HepG2 (cell line): Measurements from ENCODE around the gene LIPN. TPM values are rescaled to one million over a fixed set of nuclear protein-coding genes. Genes with fewer than 3 reads are reported as not detected.

Experiments used
- ATAC-seq: fragments of 200-7000 bp; cut with Tn5 transposase; 3 replicates; pipeline ENCODE4 v1.9.1; 2020; ENCODE audit warnings: mild to moderate bottlenecking, moderate library complexity
- Bru-seq: library from RNA; stranded (reverse); fragments of 400-500 nt; gene quantifications from one replicate; lab custom pipeline; 2021; lab: Mats Ljungman, UMichigan
- BruChase-seq, 2 experiments: library from RNA; stranded (reverse); fragments of 400-500 nt; gene quantifications; one replicate each; lab custom pipeline; 2021; lab: Mats Ljungman, UMichigan
- BruUV-seq: library from RNA; stranded (reverse); fragments of 400-500 nt; replicated peaks from 2 replicates; lab custom pipeline; 2021; lab: Mats Ljungman, UMichigan
- CTCF ChIA-PET: fragments of 300-600 bp; formaldehyde crosslinking; extraction: SDS; loops from one replicate; lab custom pipeline; 2021; ENCODE audit warnings: low total read pairs, inconsistent platforms, low intra/inter-chr PET ratio; lab: Yijun Ruan, JAX
- POLR2A ChIA-PET: fragments of 350-600 bp; sonication (Branson Sonifier 250); formaldehyde crosslinking; loops from one replicate; lab custom pipeline; 2020; ENCODE audit warnings: antibody characterized with exemption, inconsistent platforms; lab: Yijun Ruan, JAX
- DNase-seq: peaks from one replicate; pipeline ENCODE4 v3.0.0-alpha.2; 2015; ENCODE audit warnings: low spot score
- FAIRE-seq: peaks from 3 replicates; lab custom pipeline; 2011; peaks lifted over from hg19 to GRCh38; lab: Jason Lieb, UNC
- H2AFZ ChIP-seq: one replicate; pipeline ENCODE4 v1.6.1; 2011; ENCODE audit warnings: low read length, inconsistent platforms
- H3K27ac ChIP-seq: fragments of 300-600 bp; 3 replicates; pipeline ENCODE4 v1.8.0; 2011; ENCODE audit warnings: mixed run types, mild to moderate bottlenecking, mixed read lengths, low read length, inconsistent platforms; ENCODE audit not compliant: insufficient read depth; ENCODE audit errors: extremely low read length
- H3K27me3 ChIP-seq, 2 experiments: fragments of 200-600 bp in 1 of 2; 2 replicates in 1 of 2; 3 replicates in 1 of 2; pipeline versions ENCODE4 v1.6.0 to v1.8.0; 2011; ENCODE audit warnings: low read length in 2 of 2, mild to moderate bottlenecking in 2 of 2, moderate library complexity in 2 of 2, inconsistent platforms in 1 of 2; ENCODE audit not compliant: insufficient read depth in 2 of 2, control insufficient read depth in 1 of 2
- H3K36me3 ChIP-seq, 2 experiments: fragments of 200-600 bp in 1 of 2; replicated peaks in 1 of 2; 2 replicates in 1 of 2; 3 replicates in 1 of 2; pipeline versions ENCODE4 v1.5.1 to v1.8.0; 2011; ENCODE audit warnings: low read length in 2 of 2, inconsistent platforms in 1 of 2; ENCODE audit not compliant: insufficient read depth in 2 of 2, control insufficient read depth in 1 of 2
- H3K4me1 ChIP-seq: 2 replicates; pipeline ENCODE4 v1.5.1; 2012; ENCODE audit warnings: low read length, inconsistent platforms; ENCODE audit not compliant: insufficient read depth
- H3K4me2 ChIP-seq: 2 replicates; pipeline ENCODE4 v1.6.0; 2011; ENCODE audit warnings: low read depth, low read length, inconsistent platforms
- H3K4me3 ChIP-seq, 3 experiments: fragments of 200-600 bp in 1 of 3; sonication (generic), shearing (Covaris generic) in 1 of 3; replicated peaks in 1 of 3; 2 replicates each; pipeline ENCODE4 v1.5.1; 2011 to 2016; ENCODE audit warnings: low read length in 3 of 3, inconsistent platforms in 2 of 3, low read depth in 2 of 3, mild to moderate bottlenecking in 2 of 3, control low read depth in 1 of 3, mixed read lengths in 1 of 3; ENCODE audit not compliant: insufficient read depth in 1 of 3
- H3K79me2 ChIP-seq: one replicate; pipeline ENCODE4 v1.6.1; 2011; ENCODE audit warnings: low read length, inconsistent platforms; ENCODE audit not compliant: insufficient read depth
- H3K9ac ChIP-seq: 2 replicates; pipeline ENCODE4 v1.6.0; 2011; ENCODE audit warnings: mild to moderate bottlenecking, low read depth, low read length, inconsistent platforms; ENCODE audit not compliant: insufficient read depth
- H3K9me3 ChIP-seq: 2 replicates; pipeline ENCODE4 v1.5.1; 2012; ENCODE audit warnings: mild to moderate bottlenecking, low read length
- H4K20me1 ChIP-seq: 2 replicates; pipeline ENCODE4 v1.6.0; 2011; ENCODE audit warnings: inconsistent platforms, mild to moderate bottlenecking, low read length, moderate library complexity; ENCODE audit not compliant: insufficient read depth
- ATF4 ChIP-seq, 2 experiments: fragments of 450-650 bp in 1 of 2; sonication (generic) in 1 of 2; formaldehyde crosslinking; IDR thresholded peaks; 2 replicates each; pipeline versions ENCODE4 v1.5.0 to v1.8.0; 2020 to 2022; ENCODE audit warnings: mild to moderate bottlenecking in 1 of 2, missing genetic modification reagents in 1 of 2
- BATF2 ChIP-seq: sonication (generic); formaldehyde crosslinking; IDR thresholded peaks from 2 replicates; pipeline ENCODE4 v1.8.0; 2022; ENCODE audit warnings: mild to moderate bottlenecking, missing genetic modification reagents, moderate library complexity
- BCLAF1 ChIP-seq: fragments of 450-650 bp; IDR thresholded peaks from 2 replicates; pipeline ENCODE4 v1.6.1; 2017; ENCODE audit warnings: mild to moderate bottlenecking
- FOXA1 ChIP-seq, 2 experiments: fragments of 450-650 bp in 1 of 2; sonication (generic) in 1 of 2; formaldehyde crosslinking in 1 of 2; IDR thresholded peaks; 2 replicates each; pipeline versions ENCODE4 v1.4.0 to v1.6.1; 2016 to 2020; ENCODE audit warnings: missing genetic modification reagents in 1 of 2
- SRSF4 ChIP-seq: fragments of 200-400 bp; formaldehyde crosslinking; IDR thresholded peaks from one replicate; pipeline ENCODE4 v1.6.1; 2018; ENCODE audit warnings: mild to moderate bottlenecking, low read depth, low read length, moderate library complexity; ENCODE audit not compliant: poor library complexity, severe bottlenecking
- ZBTB8A ChIP-seq: sonication (generic); formaldehyde crosslinking; IDR thresholded peaks from 2 replicates; pipeline ENCODE4 v1.4.0; 2020; ENCODE audit warnings: mild to moderate bottlenecking, low read depth, missing genetic modification reagents, borderline replicate concordance
- ZNF256 ChIP-seq: sonication (generic); formaldehyde crosslinking; conservative IDR thresholded peaks from 2 replicates; pipeline ENCODE4 v1.4.0; 2020; ENCODE audit warnings: missing genetic modification reagents
- ZNF280D ChIP-seq: sonication (generic); formaldehyde crosslinking; IDR thresholded peaks from 2 replicates; pipeline ENCODE4 v1.5.1; 2020; ENCODE audit warnings: mild to moderate bottlenecking, missing genetic modification reagents
- ZNF33B ChIP-seq: sonication (generic); formaldehyde crosslinking; IDR thresholded peaks from 2 replicates; pipeline ENCODE4 v1.5.1; 2020; ENCODE audit warnings: mild to moderate bottlenecking, missing genetic modification reagents
- ZNF616 ChIP-seq: sonication (generic); formaldehyde crosslinking; IDR thresholded peaks from 2 replicates; pipeline ENCODE4 v1.5.0; 2020; ENCODE audit warnings: low read depth, mild to moderate bottlenecking, missing genetic modification reagents
- WGBS: methylation state at CpG from one replicate; pipeline ENCODE4 v1.1.6; 2017; ENCODE audit warnings: low lambda C conversion rate; 5-methylcytosine and 5-hydroxymethylcytosine counted together
- in situ Hi-C: cut with HindIII; loops from 2 replicates; pipeline ENCODE4 v1.10.0; 2017; ENCODE audit warnings: low pct_unique_long_range_greater_than_20kb; ENCODE audit not compliant: extremely low pct_ligation_motif_present
- intact Hi-C: fragments of 100-400 bp; cut with micrococcal nuclease; formaldehyde crosslinking; loops from one replicate; pipeline ENCODE4 v1.10.0; 2022; ENCODE audit not compliant: unreplicated experiment
- long read RNA-seq, 2 experiments: library from RNA in 1 of 2; library from polyadenylated mRNA in 1 of 2; stranded (forward) in 1 of 2; unstranded in 1 of 2; transcript quantifications; one replicate each; pipeline ENCODE4 v2.0.0, GENCODE V29; 2019 to 2022
- polyA minus RNA-seq, 3 experiments: library from RNA; depleted of rRNA, polyadenylated mRNA; stranded (reverse); fragments of >200 nt; gene quantifications; 2 replicates each; pipeline ENCODE4 v1.2.3, GENCODE V29; 2011; ENCODE audit warnings: low replicate concordance in 1 of 3
- polyA plus RNA-seq, 8 experiments: library from polyadenylated mRNA; depleted of rRNA in 3 of 8; stranded (reverse) in 7 of 8; unstranded in 1 of 8; fragments of >200 nt; fragmentation: Illumina TruSeq in 4 of 8; extraction: Trizol in 4 of 8; gene quantifications; 2 replicates each; pipeline versions ENCODE4 v1.2.1 to v1.2.3, GENCODE V29; 2011 to 2016; ENCODE audit warnings: low read depth in 4 of 8, missing spikeins in 1 of 8, mixed read lengths in 1 of 8; ENCODE audit not compliant: insufficient read depth in 1 of 8
- total RNA-seq, 5 experiments: library from RNA; depleted of rRNA; stranded (reverse); fragments of >200 nt; fragmentation: Illumina TruSeq; extraction: Trizol; gene quantifications; 2 replicates each; pipeline ENCODE4 v1.2.3, GENCODE V29; 2016; ENCODE audit warnings: low read depth in 1 of 5

LIPN gene
- total RNA-seq (2016; rRNA removed; fragmentation: Illumina TruSeq; extraction: Trizol) (not detected in 2 replicates), polyA plus RNA-seq (2011; rRNA removed) (not detected in 2 replicates), polyA minus RNA-seq (2011; rRNA and poly(A)+ RNA removed; ENCODE audit: low replicate concordance) (0.12 TPM in 1 of 2 replicates, not detected in the other), Bru-seq, nascent RNA (not detected), BruChase-seq, experiment 1, labeled RNA remaining after a 6-hour chase (not detected), BruChase-seq, experiment 2, labeled RNA remaining after a 2-hour chase (not detected)
- not detected in 2 replicates for total RNA-seq (2016; cell fraction: cytosol; rRNA removed; fragmentation: Illumina TruSeq; extraction: Trizol; ENCODE audit: low read depth)
- not detected in 2 replicates for total RNA-seq (2016; cell fraction: insoluble cytoplasmic fraction; rRNA removed; fragmentation: Illumina TruSeq; extraction: Trizol)
- total RNA-seq (2016; cell fraction: membrane; rRNA removed; fragmentation: Illumina TruSeq; extraction: Trizol) = not detected in 2 replicates
- not detected in 2 replicates for total RNA-seq (2016; cell fraction: nucleus; rRNA removed; fragmentation: Illumina TruSeq; extraction: Trizol)
- polyA plus RNA-seq (2011; cell fraction: cytosol; rRNA removed) = not detected in 2 replicates
- polyA plus RNA-seq (2011; cell fraction: nucleus; rRNA removed) = not detected in 2 replicates
- polyA plus RNA-seq (2012) = not detected in 2 replicates
- polyA plus RNA-seq (2016; cell fraction: cytosol; fragmentation: Illumina TruSeq; extraction: Trizol; ENCODE audit: low read depth) = not detected in 2 replicates
- polyA plus RNA-seq (2016; cell fraction: insoluble cytoplasmic fraction; fragmentation: Illumina TruSeq; extraction: Trizol; ENCODE audit: low read depth) = not detected in 2 replicates
- not detected in 2 replicates for polyA plus RNA-seq (2016; cell fraction: membrane; fragmentation: Illumina TruSeq; extraction: Trizol; ENCODE audit: low read depth)
- not detected in 2 replicates for polyA plus RNA-seq (2016; cell fraction: nucleus; fragmentation: Illumina TruSeq; extraction: Trizol; ENCODE audit: insufficient read depth, low read depth)
- not detected in 2 replicates for polyA minus RNA-seq (2011; cell fraction: cytosol; rRNA and poly(A)+ RNA removed)
- not detected in 2 replicates for polyA minus RNA-seq (2011; cell fraction: nucleus; rRNA and poly(A)+ RNA removed)
- long read RNA-seq, experiment 1 = 0 reads
- long read RNA-seq, experiment 2 = 0 reads

GRCh38 chr10:88759366-88760101, at the start of gene LIPN:
TSS of gene LIPN (plus strand) at chr10:88760020. CDS start at chr10:88761406, 1,386 bp downstream.
- Histone ChIP-seq H3K36me3 (no peaks in the 10 kb centered on the region), H3K27ac (no peak within 1 kb of the TSS), H3K9ac (no peak within 1 kb of the TSS), H3K27me3 (no peaks in the 10 kb centered on the region), H3K9me3 (no peaks in the 10 kb centered on the region), H3K4me1 (no peaks in the 10 kb centered on the region), H3K4me2 (no peak within 1 kb of the TSS), H4K20me1 (no peaks in the 10 kb centered on the region), H2AFZ (peak within 1 kb of the TSS; percentile 21), H3K4me3 (no peak within 1 kb of the TSS), H3K79me2 (no peaks in the 10 kb centered on the region)
- 29% methylated on average over 7 of the region's 7 CpGs for WGBS
- no peak for FAIRE-seq
- DNase-seq = no peak
- ATAC-seq = no peak
- ChIA-PET CTCF (no interaction called here), POLR2A (no interaction called here)
- in situ Hi-C loops (no loop called here), intact Hi-C loops (no loop called here)
- BruUV-seq = no TSS peak
- TF ChIP-seq ZNF616 (CRISPR knock-in tag) = no peak
- TF ChIP-seq BCLAF1 = no peak
- no peak for TF ChIP-seq BATF2 (CRISPR knock-in tag)
- TF ChIP-seq ZBTB8A = no peak
- no peak for TF ChIP-seq ZNF33B (CRISPR knock-in tag)
- TF ChIP-seq SRSF4 = no peak
- TF ChIP-seq ZNF280D = no peak
- TF ChIP-seq FOXA1 (IDR thresholded peaks at IDR 0.05) = no peak
- TF ChIP-seq FOXA1 (CRISPR knock-in tag; IDR thresholded peaks at IDR 0.05) = no peak
- no peak for TF ChIP-seq ZNF256 (CRISPR knock-in tag)
- no peak for TF ChIP-seq ATF4 (CRISPR knock-in tag; IDR thresholded peaks at IDR 0.05)
